Mucosa of descending colon (tissue), 3 donors: Measurements from ENCODE around the gene FUT3. TPM values are rescaled to one million over a fixed set of nuclear protein-coding genes. Genes with fewer than 3 reads are reported as not detected.

Source experiments
- ATAC-seq: fragments of 200-7000 bp; cut with Tn5 transposase; one replicate; pipeline ENCODE4 v1.9.1; 2020; ENCODE audit warnings: mild to moderate bottlenecking, moderate library complexity
- DNase-seq, 3 donors: peaks; one replicate each; pipeline ENCODE4 v3.0.0-alpha.2; 2020
- H3K36me3 ChIP-seq: fragments of 200-600 bp; one replicate; pipeline ENCODE4 v1.8.0; 2021; ENCODE audit warnings: low read depth, mild to moderate bottlenecking
- H3K4me1 ChIP-seq: fragments of 200-600 bp; one replicate; pipeline ENCODE4 v1.8.0; 2021; ENCODE audit warnings: low read depth, mild to moderate bottlenecking
- H3K4me3 ChIP-seq: fragments of 200-600 bp; one replicate; pipeline ENCODE4 v1.8.0; 2021; ENCODE audit warnings: mild to moderate bottlenecking
- H3K9me3 ChIP-seq: fragments of 200-600 bp; one replicate; pipeline ENCODE4 v1.8.0; 2021; ENCODE audit warnings: mild to moderate bottlenecking
- CTCF ChIP-seq: fragments of 200-600 bp; IDR thresholded peaks from one replicate; pipeline ENCODE4 v1.8.0; 2022; ENCODE audit warnings: antibody characterized with exemption, mild to moderate bottlenecking
- intact Hi-C, 2 donors: fragments of 100-400 bp; cut with DNase I in 1 of 2; cut with micrococcal nuclease in 1 of 2; formaldehyde crosslinking; loops; one replicate each; pipeline versions ENCODE4 v1.11.0 to v1.11.1; 2022; cut with DNase I, micrococcal nuclease
- total RNA-seq, 3 donors: library from RNA; stranded (reverse); fragmentation: NEBNext Ultra II Directional in 2 of 3; extraction: Animal tissue kit (Norgen Biotek cat#: 25700) in 2 of 3; gene quantifications; one replicate each; pipeline versions ENCODE4 v1.2.1 to v1.2.4, GENCODE V29; 2021 to 2023
- donor health status: DM: no; HTN: no; CAD: no; lungs with moderate emphysema.
- donor health status: DM: no; HTN: no; CAD: no.
- donor health status: DM: no; HTN: yes; CAD: no.

Gene FUT3
- total RNA-seq, 3 donors from 2014 or later: 128 to 276 (median 215) TPM

DNA sequence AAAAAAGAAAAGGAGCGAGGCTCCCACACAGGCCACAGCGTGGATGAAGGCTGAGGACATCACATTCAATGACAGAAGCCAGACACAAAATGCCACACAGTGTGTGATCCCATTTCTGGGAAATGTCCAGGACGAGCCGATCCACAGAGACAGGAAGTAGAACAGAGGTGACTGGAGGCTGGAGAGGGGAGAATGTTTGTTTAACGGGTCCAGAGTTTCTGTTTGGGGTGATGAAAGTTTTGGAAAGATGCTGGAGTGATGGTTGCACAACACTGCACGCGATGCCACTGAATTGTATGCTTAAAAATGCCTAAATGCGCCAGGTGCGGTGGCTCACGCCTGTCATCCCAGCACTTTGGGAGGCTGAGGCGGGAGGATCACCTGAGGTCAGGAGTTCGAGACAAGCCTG is 19.7 kb upstream of the FUT3 start:
- ATAC-seq: no peak
- no peak for TF ChIP-seq CTCF
- intact Hi-C loops: no loop called here

GRCh38 chr19:5867201-5868136 is 16.2 kb upstream of the FUT3 start:
- TF ChIP-seq CTCF: no peak
- H3K36me3 ChIP-seq: no peaks in the 10 kb centered on the region
- ATAC-seq (no peak), DNase-seq (no peak)
- no peaks in the 10 kb centered on the region for H3K4me1 ChIP-seq
- intact Hi-C loops: no loop called here
- H3K4me3 ChIP-seq: no peak overlapping the region
- no peaks in the 10 kb centered on the region for H3K9me3 ChIP-seq

More for the DNA sequence above, 19.7 kb upstream of the FUT3 start:
- Histone ChIP-seq H3K4me3 (no peak overlapping the region), H3K36me3 (no peaks in the 10 kb centered on the region), H3K4me1 (no peaks in the 10 kb centered on the region), H3K9me3 (no peaks in the 10 kb centered on the region)
- no peak for DNase-seq

- Histone ChIP-seq H3K9me3 (no peaks in the 10 kb centered on the region), H3K36me3 (no peaks in the 10 kb centered on the region), H3K4me3 (no peak overlapping the region), H3K4me1 (no peaks in the 10 kb centered on the region)
- intact Hi-C loops: no loop called here
- ATAC-seq (no peak), DNase-seq (no peak)
- no peak for TF ChIP-seq CTCF
Measured at GRCh38 chr19:5865772-5866171, 14.5 kb upstream of the FUT3 start.

DNA sequence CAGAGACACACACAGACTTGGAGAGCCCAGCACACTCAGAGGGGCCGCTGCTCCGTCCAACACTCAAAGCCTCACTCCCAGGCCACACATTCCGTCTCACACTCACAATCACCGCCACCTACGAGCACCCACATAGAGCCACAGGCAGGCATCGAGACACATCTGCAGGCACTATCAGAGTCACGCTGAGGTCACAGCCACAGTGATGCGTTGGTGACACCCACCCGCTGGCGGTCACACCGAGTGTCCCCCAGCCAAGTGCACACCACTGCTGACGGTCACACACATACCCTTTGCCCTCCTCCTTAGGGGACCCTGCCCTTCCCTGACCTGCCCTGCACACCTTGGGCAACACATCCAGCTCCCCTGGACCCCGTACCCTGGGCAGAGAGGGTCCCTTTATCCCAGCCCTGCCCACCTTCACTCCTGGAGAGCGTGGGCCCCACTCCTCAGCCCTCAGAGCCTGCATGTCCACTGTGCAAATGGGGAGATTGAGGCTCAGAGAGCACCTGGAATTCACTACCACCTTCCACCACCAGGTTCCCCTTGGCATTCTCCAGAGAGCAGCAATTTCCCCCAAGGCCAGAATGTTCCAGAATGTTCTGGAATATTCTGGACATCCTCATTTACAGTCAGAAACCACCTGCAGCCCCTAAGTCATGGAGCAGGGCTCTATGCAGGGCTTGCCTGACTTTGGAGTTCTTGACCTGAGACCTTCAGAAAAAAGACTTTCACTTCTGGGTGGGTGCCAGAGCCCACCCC is 13.7 kb upstream of the FUT3 start:
- H3K9me3 ChIP-seq: no peaks in the 10 kb centered on the region
- DNase-seq (no peak), ATAC-seq (no peak)
- H3K4me3 ChIP-seq: no peak overlapping the region
- no peaks in the 10 kb centered on the region for H3K4me1 ChIP-seq
- intact Hi-C loops: no loop called here
- TF ChIP-seq CTCF: no peak
- no peaks in the 10 kb centered on the region for H3K36me3 ChIP-seq

- Histone ChIP-seq H3K4me1 (no peaks in the 10 kb centered on the region), H3K4me3 (no peak overlapping the region), H3K9me3 (no peaks in the 10 kb centered on the region), H3K36me3 (no peaks in the 10 kb centered on the region)
- no peak for TF ChIP-seq CTCF
- intact Hi-C loops: no loop called here
- ATAC-seq: no peak
- DNase-seq: no peak
Measured at GRCh38 chr19:5864013-5864720, 12.9 kb upstream of the FUT3 start.
